ENCODE results near the gene AOPEP. TPM values are rescaled to one million over a fixed set of nuclear protein-coding genes. Genes with fewer than 3 reads are reported as not detected.

Gene AOPEP
- total and polyA plus RNA-seq, 9 of the 15 experiments (the other 6 are each of a cell fraction or from before 2014, with no cell fraction given): 4.5 to 19.3 (median 13.5) TPM

GRCh38 chr9:95099321-95100070, 373.0 kb downstream of the AOPEP start:
- TF ChIP-seq CHD4 (IDR thresholded peaks at IDR 0.05; ENCODE audit: insufficient read depth, insufficient replicate concordance, low read depth, low read length, poor library complexity, severe bottlenecking): no peak
- TF ChIP-seq RBM22 (IDR thresholded peaks at IDR 0.05; ENCODE audit: low read depth, low read length, poor library complexity, severe bottlenecking): peak; percentile 44
- DNase-seq (ENCODE audit: extremely low read depth in 1 of 4, low spot score in 3 of 4): no peak
- H3K27ac ChIP-seq (ENCODE audit: extremely low read depth, low read depth, low read length): no peak overlapping the region
- in situ Hi-C loops (cut with MboI): no loop called here
- no TSS peak for BruUV-seq (replicated peaks)
- WGBS (ENCODE audit: insufficient coverage, low coverage, missing lambda C conversion rate): 94% methylated on average over 15 of the region's 24 CpGs
- H3K4me3 ChIP-seq: no peak overlapping the region
- H3K9me3 ChIP-seq (replicated peaks; ENCODE audit: control insufficient read depth, insufficient read depth, low read depth, low read length): no peaks in the 10 kb centered on the region
- no peak for FAIRE-seq
- no peaks in the 10 kb centered on the region for H3K9me1 ChIP-seq (ENCODE audit: control insufficient read depth, insufficient read depth, low read length)
- no peak overlapping the region for H3K4me2 ChIP-seq (ENCODE audit: insufficient read depth, low read length)
- ChIA-PET CTCF (ENCODE audit: low intra/inter-chr PET ratio) (no interaction called here), POLR2A (interaction anchor here (0.6 kb wide), 1 partner anchor 461 kb away, joined by 3 read pairs; no protein-coding TSS in a partner anchor)
- peaks cover 10% of the 10 kb centered on the region; the same call in 1 of the 3 replicates for H3K36me3 ChIP-seq (ENCODE audit: control insufficient read depth, insufficient read depth, low read length)
- H3K79me2 ChIP-seq (ENCODE audit: control insufficient read depth, insufficient read depth, low read length): no peaks in the 10 kb centered on the region
- H2AFZ ChIP-seq (ENCODE audit: low read depth, low read length): no peak overlapping the region
- intact Hi-C loops (cut with micrococcal nuclease): loop anchor here (10.0 kb wide), 1 partner anchor 315 kb away; no protein-coding TSS in a partner anchor
- ATAC-seq: no peak
- peaks cover 0 to 20% of the 10 kb centered on the region in 2 experiments; a peak in 2 of 5 replicates for H3K4me1 ChIP-seq (replicated peaks in 1 of 2; ENCODE audit: control insufficient read depth in 2 of 2, insufficient read depth in 2 of 2, low read length in 2 of 2)
- peaks cover 4% of the 10 kb centered on the region; the same call in 1 of the 2 replicates for H4K20me1 ChIP-seq (replicated peaks; ENCODE audit: control insufficient read depth, insufficient read depth, low read length)
- no peaks in the 10 kb centered on the region for H3K27me3 ChIP-seq (ENCODE audit: control insufficient read depth in 2 of 2, insufficient read depth in 2 of 2, low read length in 2 of 2)
- H3K9ac ChIP-seq (ENCODE audit: insufficient read depth in 1 of 2, low read depth in 2 of 2, low read length in 2 of 2): no peak overlapping the region

GRCh38 chr9:95100071-95100627, 373.6 kb downstream of the AOPEP start:
- no peaks in the 10 kb centered on the region for H3K79me2 ChIP-seq (ENCODE audit: control insufficient read depth, insufficient read depth, low read length)
- no peak overlapping the region for H3K27ac ChIP-seq (ENCODE audit: extremely low read depth, low read depth, low read length)
- H3K4me2 ChIP-seq (ENCODE audit: insufficient read depth, low read length): no peak overlapping the region
- DNase-seq (ENCODE audit: extremely low read depth in 1 of 4, low spot score in 3 of 4): no peak
- in situ Hi-C loops (cut with MboI): no loop called here
- H3K9me1 ChIP-seq (ENCODE audit: control insufficient read depth, insufficient read depth, low read length): no peaks in the 10 kb centered on the region
- H3K4me1 ChIP-seq (replicated peaks in 1 of 2; ENCODE audit: control insufficient read depth in 2 of 2, insufficient read depth in 2 of 2, low read length in 2 of 2): peaks cover 0 to 20% of the 10 kb centered on the region in 2 experiments; a peak in 2 of 5 replicates
- no peak overlapping the region for H2AFZ ChIP-seq (ENCODE audit: low read depth, low read length)
- ChIA-PET CTCF (ENCODE audit: low intra/inter-chr PET ratio) (no interaction called here), POLR2A (no interaction called here)
- BruUV-seq (replicated peaks): no TSS peak
- H3K4me3 ChIP-seq: no peak overlapping the region
- no peak overlapping the region for H3K9ac ChIP-seq (ENCODE audit: insufficient read depth in 1 of 2, low read depth in 2 of 2, low read length in 2 of 2)
- H4K20me1 ChIP-seq (replicated peaks; ENCODE audit: control insufficient read depth, insufficient read depth, low read length): peaks cover 4% of the 10 kb centered on the region; the same call in 1 of the 2 replicates
- no peak for FAIRE-seq
- H3K9me3 ChIP-seq (replicated peaks; ENCODE audit: control insufficient read depth, insufficient read depth, low read depth, low read length): no peaks in the 10 kb centered on the region
- intact Hi-C loops (cut with micrococcal nuclease): no loop called here
- WGBS (ENCODE audit: insufficient coverage, low coverage, missing lambda C conversion rate): 50% methylated on average over 4 of the region's 4 CpGs
- no peaks in the 10 kb centered on the region for H3K27me3 ChIP-seq (ENCODE audit: control insufficient read depth in 2 of 2, insufficient read depth in 2 of 2, low read length in 2 of 2)
- no peak for ATAC-seq
- peaks cover 10% of the 10 kb centered on the region; the same call in 1 of the 3 replicates for H3K36me3 ChIP-seq (ENCODE audit: control insufficient read depth, insufficient read depth, low read length)
- no peak for TF ChIP-seq FOXA3 (CRISPR knock-in tag; conservative IDR thresholded peaks at IDR 0.05 in 1 of 2, IDR thresholded peaks at IDR 0.05 in 1 of 2)
- TF ChIP-seq POLR2G (IDR thresholded peaks at IDR 0.05; ENCODE audit: low read depth, low read length): no peak
- TF ChIP-seq TAF7 (tag; IDR thresholded peaks at IDR 0.05): no peak
- TF ChIP-seq ZNF311 (CRISPR knock-in tag; IDR thresholded peaks at IDR 0.05): no peak
- TF ChIP-seq MLLT1 (IDR thresholded peaks at IDR 0.05): no peak
- no peak for TF ChIP-seq SETDB1 (IDR thresholded peaks at IDR 0.05; ENCODE audit: low read length)
- no peak for TF ChIP-seq TARDBP (IDR thresholded peaks at IDR 0.05)
- no peak for TF ChIP-seq ZNF778 (CRISPR knock-in tag; IDR thresholded peaks at IDR 0.05)
- TF ChIP-seq, protein P1, sequence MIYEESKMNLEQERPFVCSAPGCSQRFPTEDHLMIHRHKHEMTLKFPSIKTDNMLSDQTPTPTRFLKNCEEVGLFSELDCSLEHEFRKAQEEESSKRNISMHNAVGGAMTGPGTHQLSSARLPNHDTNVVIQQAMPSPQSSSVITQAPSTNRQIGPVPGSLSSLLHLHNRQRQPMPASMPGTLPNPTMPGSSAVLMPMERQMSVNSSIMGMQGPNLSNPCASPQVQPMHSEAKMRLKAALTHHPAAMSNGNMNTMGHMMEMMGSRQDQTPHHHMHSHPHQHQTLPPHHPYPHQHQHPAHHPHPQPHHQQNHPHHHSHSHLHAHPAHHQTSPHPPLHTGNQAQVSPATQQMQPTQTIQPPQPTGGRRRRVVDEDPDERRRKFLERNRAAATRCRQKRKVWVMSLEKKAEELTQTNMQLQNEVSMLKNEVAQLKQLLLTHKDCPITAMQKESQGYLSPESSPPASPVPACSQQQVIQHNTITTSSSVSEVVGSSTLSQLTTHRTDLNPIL (CRISPR knock-in tag; IDR thresholded peaks at IDR 0.05): no peak
- TF ChIP-seq MTA1 (IDR thresholded peaks at IDR 0.05; ENCODE audit: borderline replicate concordance): no peak

Measured in K562 (cell line).